ENCODE results near the gene GRAMD2B.

- TF ChIP-seq CTCF (conservative IDR thresholded peaks at IDR 0.05 in 1 of 2, IDR thresholded peaks at IDR 0.05 in 1 of 2; ENCODE audit: extremely low read depth in 1 of 2, insufficient read depth in 1 of 2, low read depth in 1 of 2, low read length in 2 of 2) (no peak), EZH2 (IDR thresholded peaks at IDR 0.05; ENCODE audit: borderline replicate concordance, low read length) (no peak)
Measured at GRCh38 chr5:126516133-126516532, 92.9 kb downstream of the GRAMD2B start.

Data from mammary epithelial cell (primary cell).